A673 (cell line): ENCODE measurements around the gene BBS9.

Source experiments
- EZH2 ChIP-seq: fragments of 200-600 bp; sonication (generic); IDR thresholded peaks from 2 replicates; pipeline ENCODE4 v1.6.1; 2017; ENCODE audit warnings: borderline replicate concordance, low read depth, mild to moderate bottlenecking, mixed read lengths, antibody characterized with exemption, low read length; ENCODE audit not compliant: poor library complexity, severe bottlenecking
- TF ChIP-seq, protein P1 (sequence below): fragments of 300-800, 200-600 bp; sonication (generic); conservative IDR thresholded peaks from 2 replicates; pipeline ENCODE4 v1.5.1; 2017; ENCODE audit warnings: low read depth, mild to moderate bottlenecking, antibody characterized with exemption, low read length, moderate library complexity, mixed read lengths

DNA sequence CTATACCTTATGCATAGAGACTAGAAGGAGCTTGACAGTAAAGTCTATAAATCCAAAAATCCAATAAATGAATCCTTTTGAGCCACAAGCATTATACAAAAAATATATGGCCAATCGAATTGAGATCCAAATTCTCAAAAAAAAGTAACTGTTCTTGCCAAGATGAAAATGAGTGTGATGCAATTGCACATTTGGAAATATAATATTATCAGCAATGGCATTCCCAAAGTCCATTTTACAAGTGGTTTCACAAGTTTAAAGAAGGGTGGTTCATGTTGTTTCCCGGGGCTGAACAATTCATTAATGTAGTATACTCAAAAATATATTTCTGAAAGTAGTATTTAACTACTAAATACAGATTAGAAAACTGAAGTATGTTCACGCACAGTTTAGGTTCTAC, 27.5 kb upstream of the BBS9 start:
- TF ChIP-seq, protein P1, sequence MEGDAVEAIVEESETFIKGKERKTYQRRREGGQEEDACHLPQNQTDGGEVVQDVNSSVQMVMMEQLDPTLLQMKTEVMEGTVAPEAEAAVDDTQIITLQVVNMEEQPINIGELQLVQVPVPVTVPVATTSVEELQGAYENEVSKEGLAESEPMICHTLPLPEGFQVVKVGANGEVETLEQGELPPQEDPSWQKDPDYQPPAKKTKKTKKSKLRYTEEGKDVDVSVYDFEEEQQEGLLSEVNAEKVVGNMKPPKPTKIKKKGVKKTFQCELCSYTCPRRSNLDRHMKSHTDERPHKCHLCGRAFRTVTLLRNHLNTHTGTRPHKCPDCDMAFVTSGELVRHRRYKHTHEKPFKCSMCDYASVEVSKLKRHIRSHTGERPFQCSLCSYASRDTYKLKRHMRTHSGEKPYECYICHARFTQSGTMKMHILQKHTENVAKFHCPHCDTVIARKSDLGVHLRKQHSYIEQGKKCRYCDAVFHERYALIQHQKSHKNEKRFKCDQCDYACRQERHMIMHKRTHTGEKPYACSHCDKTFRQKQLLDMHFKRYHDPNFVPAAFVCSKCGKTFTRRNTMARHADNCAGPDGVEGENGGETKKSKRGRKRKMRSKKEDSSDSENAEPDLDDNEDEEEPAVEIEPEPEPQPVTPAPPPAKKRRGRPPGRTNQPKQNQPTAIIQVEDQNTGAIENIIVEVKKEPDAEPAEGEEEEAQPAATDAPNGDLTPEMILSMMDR = no peak
- no peak for TF ChIP-seq EZH2
